GM10248 (cell line): ENCODE measurements around the gene CHP1.

ENCODE experiments used
- CTCF ChIA-PET: fragments of 300-600 bp; sonication (Branson Sonifier 250); formaldehyde crosslinking; extraction: SDS; loops from one replicate; lab custom pipeline; 2021; ENCODE audit warnings: antibody characterized with exemption; lab: Yijun Ruan, JAX
- POLR2A ChIA-PET: fragments of 350-650 bp; sonication (Branson Sonifier 250); formaldehyde crosslinking; extraction: SDS; loops from one replicate; lab custom pipeline; 2020; ENCODE audit warnings: antibody characterized with exemption; lab: Yijun Ruan, JAX
- DNase-seq: peaks from one replicate; pipeline ENCODE4 v3.0.0; 2012; ENCODE audit errors: extremely low spot score
- TF ChIP-seq, protein P1 (sequence below): IDR thresholded peaks from 2 replicates; pipeline ENCODE4 v1.5.1; 2012; ENCODE audit warnings: mild to moderate bottlenecking, low read depth; ENCODE audit errors: extremely low read depth, missing control alignments, control extremely low read depth

CHP1 gene

DNA sequence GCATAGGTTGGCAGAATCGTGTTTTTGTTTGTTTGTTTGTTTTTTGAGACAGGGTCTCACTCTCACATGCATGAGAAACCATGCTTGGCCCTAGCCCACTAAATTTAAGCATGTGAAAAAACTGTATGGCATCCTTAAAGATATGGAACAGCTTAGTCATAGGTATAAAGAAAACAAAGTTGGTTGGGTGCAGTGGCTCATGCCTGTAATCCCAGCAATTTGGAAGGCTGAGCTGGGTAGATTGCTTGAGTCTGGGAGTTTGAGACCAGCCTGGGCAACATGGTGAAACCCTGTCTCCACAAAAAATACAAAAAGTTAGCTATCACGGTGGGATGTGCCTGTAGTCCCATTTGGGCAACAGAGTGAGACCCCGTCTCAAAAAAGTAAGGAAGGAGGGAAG, 25.8 kb upstream of the CHP1 start:
- TF ChIP-seq, protein P1, sequence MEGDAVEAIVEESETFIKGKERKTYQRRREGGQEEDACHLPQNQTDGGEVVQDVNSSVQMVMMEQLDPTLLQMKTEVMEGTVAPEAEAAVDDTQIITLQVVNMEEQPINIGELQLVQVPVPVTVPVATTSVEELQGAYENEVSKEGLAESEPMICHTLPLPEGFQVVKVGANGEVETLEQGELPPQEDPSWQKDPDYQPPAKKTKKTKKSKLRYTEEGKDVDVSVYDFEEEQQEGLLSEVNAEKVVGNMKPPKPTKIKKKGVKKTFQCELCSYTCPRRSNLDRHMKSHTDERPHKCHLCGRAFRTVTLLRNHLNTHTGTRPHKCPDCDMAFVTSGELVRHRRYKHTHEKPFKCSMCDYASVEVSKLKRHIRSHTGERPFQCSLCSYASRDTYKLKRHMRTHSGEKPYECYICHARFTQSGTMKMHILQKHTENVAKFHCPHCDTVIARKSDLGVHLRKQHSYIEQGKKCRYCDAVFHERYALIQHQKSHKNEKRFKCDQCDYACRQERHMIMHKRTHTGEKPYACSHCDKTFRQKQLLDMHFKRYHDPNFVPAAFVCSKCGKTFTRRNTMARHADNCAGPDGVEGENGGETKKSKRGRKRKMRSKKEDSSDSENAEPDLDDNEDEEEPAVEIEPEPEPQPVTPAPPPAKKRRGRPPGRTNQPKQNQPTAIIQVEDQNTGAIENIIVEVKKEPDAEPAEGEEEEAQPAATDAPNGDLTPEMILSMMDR = no peak
- DNase-seq = no peak
- ChIA-PET CTCF (interaction anchor here (1.0 kb wide), 1 partner anchor 15 kb away, joined by 3 read pairs; no protein-coding TSS in a partner anchor), POLR2A (no interaction called here)

DNA sequence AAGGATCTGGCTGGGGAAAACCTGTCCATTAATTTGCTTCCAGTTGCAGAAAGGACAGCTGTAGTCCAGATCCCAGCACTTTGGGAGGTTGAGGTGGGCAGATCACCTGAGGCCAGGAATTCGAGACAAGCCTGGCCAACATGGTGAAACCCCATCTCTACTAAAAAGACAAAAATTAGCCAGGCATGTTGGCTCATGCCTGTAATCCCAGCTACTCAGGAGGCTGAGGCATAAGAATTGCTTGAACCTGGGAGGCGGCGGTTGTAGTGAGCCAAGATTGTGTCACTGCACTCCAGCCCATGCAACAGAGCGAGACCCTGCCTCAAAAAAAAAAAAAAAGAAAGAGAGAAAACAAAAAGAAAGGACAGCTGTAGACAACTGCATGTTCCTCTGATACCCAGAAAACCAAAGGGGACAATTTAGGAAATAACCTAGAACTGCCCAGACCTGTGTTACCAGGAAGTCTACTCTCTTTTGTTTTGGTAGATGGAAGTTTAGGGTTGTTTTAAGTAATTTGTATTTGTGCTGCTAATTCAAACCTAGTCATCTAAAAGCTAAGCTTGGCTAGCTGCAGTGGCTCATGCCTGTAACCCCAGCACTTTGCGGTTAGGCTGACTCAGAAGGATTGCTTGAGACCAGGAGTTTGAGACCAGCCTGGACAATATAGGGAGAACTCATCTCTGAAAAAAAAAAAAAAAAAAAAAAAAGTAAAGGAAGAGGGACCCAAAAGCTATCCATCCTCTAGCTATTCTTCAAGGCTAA, 23.2 kb upstream of the CHP1 start:
- CTCF ChIA-PET = interaction anchor here (0.7 to 1.7 kb wide), 6 partner anchors 10 to 350 kb away, joined by 3 to 5 read pairs (median 3); no protein-coding TSS in a partner anchor
- POLR2A ChIA-PET = no interaction called here
- DNase-seq = no peak
- TF ChIP-seq, protein P1 = no peak

DNA sequence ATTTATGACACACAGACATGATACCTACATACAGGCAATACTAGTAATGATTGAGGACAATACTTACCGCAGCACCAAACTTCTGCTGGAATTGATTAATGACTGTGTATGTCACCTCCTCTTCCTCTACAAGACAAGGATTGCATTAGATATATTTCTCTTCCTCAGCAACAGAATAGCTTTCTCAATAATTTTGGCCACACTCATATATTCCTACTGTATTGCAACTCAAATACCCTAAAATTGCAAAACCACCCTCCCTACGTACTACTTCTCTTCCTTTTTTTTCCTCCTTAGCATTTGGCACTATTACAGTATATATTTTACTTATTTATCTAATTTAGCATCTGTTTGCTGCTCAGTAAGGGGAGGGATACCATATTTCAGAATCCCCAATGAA, 15.4 kb upstream of the CHP1 start:
- POLR2A ChIA-PET = no interaction called here
- DNase-seq = no peak
- CTCF ChIA-PET = no interaction called here
- TF ChIP-seq, protein P1 = no peak

DNA sequence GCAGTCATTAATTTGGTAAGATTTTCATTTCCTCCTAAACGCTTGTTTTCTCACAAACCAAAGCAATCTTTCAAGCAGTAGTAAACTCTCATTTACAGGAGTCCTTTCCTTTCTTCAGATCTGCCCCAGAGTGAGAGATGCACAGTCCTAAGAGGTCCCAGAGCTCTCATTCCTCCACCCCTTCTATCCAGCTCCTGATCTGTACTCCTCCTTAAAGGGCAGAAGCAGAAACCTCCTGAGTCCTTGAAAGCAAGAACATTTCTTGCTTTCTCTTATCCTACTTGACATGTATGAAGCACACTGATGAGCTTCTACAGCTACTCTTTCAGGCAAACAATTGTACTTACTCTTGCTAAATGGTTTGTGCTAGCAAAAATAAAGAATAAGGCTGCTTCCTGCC, 12.2 kb upstream of the CHP1 start:
- POLR2A ChIA-PET = no interaction called here
- CTCF ChIA-PET = interaction anchor here (1.1 to 4.0 kb wide), 3 partner anchors 10 to 33 kb away, joined by 3 to 18 read pairs (median 5); partner anchors contain the start of genes CHP1 and EXD1
- TF ChIP-seq, protein P1 = no peak
- no peak for DNase-seq

DNA sequence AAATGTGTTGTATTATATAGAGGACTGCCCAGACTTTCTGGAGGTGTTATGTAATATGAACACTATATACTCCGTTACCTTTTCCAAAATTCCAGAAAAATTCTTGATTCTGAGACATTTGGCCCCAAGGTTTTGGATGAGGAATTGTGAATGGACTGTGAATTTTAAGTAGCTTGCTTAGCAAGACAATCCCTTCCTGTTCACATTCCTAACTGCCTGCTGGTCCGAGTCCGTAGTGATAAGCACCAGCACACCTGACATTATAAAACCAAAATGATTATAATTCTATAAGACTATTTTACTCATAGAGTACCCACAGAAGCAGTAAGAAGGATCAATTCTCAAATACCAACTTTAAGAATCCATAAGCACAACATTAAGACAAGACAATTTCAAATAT, 11.7 kb upstream of the CHP1 start:
- TF ChIP-seq, protein P1 = no peak
- POLR2A ChIA-PET = no interaction called here
- no peak for DNase-seq
- CTCF ChIA-PET = interaction anchor here (1.9 to 4.0 kb wide), 2 partner anchors 11 kb away, joined by 5 to 18 read pairs; partner anchors contain the start of genes CHP1 and EXD1

DNA sequence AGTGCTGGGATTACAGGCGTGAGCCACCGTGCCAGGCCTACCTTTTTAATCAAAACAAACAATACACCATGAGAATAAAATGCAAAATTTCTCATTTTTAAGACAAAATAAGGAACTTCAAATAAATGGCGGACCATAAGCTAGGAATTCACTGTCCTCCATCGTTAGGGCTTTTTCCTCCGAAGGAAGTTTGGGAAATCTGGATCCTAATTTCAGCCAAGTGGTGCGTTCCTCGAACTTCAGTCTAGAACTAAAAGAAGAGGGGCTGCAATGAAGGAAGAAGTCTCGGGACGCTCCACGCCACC, 771 bp upstream of the CHP1 start:
- TF ChIP-seq, protein P1 = no peak
- DNase-seq = no peak
- ChIA-PET CTCF (interaction anchor here (0.9 to 3.7 kb wide), 9 partner anchors 8 to 324 kb away, joined by 3 to 22 read pairs (median 8); no protein-coding TSS in a partner anchor), POLR2A (no interaction called here)
